ENCODE results near the gene PIGL.
"Not testable (repeated sequence)": the region's sequence is repeated elsewhere in the genome, so short reads cannot be mapped to it uniquely, and the experiment has no call there.

The PIGL gene

DNA sequence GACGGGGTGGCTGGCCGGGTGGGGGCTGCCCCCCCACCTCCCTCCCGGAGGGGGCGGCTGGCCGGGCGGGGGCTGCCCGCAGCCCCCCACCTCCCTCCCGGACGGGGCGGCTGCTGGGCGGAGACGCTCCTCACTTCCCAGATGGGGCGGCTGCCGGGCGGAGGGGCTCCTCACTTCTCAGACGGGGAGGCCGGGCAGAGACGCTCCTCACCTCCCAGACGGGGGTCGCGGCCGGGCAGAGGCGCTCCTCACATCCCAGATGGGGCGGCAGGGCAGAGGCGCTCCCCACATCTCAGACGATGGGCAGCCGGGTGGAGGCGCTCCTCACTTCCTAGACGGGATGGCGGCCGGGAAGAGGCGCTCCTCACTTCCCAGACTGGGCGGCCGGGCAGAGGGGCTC, 95.1 kb downstream of the PIGL start:
- not testable (repeated sequence) for DNase-seq (ENCODE audit: low read depth)

DNA sequence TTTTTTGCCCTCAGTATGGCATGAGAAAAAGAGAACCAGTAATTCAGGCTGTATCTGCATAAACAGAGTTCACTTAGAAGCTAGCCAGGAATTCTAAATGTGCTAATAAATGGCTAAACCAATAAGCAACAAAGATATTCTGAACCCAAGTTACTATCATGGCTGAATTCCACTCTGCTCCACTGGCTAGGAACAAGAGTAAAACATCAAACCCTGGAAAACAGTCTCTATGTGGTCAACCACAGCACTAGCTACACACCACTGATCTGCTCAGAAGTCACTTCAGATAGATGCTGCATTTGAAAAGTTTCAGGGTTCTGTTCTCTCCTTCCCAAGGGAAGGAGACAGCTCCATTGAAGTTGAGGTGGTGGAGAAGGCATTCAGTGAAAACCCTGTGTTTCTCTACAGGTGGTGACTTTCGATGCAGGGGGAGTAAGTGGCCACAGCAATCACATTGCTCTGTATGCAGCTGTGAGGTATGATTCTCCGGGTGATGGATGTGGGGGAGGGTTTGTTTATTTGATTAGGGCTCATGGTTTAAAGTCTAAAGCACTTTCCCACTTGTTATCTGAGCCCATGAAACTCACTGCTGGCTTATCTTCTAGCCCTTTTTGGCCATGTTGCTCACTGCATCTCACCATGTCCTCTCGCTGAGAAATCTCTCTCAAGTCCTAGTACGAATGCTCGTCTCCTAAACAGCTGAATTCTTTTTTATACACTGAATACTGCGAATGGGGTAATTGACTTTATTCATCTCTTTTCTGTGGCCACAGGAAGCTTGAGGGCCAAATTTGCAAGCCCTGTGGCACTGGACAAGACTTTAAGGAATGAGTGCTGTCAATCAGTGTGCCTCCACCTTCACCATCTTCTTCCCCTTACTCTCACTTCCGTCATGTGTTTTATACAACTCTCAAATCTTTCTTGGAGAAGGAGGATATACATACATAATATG, 96.4 kb downstream of the PIGL start:
- DNase-seq (ENCODE audit: low read depth) = no peak

DNA sequence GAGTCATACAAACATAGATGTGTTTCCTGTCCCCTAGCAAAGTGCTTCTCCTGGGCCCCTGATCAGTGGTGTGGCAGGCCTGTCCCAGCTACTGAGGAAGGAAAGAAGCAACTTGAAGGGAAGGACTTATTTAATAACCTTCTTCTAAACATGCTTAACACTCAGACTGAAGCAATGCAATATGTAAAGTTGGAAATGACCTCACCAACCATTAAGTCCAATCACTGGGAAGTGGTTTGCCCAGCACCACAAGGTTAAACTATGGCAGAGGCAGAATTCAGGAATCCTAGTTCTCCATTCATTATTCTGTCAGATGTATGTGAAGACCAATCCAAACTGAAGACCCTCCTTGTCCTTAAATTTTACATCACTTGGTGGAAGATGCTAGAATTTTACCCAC, 97.2 kb downstream of the PIGL start:
- DNase-seq (ENCODE audit: low read depth) = no peak

DNA sequence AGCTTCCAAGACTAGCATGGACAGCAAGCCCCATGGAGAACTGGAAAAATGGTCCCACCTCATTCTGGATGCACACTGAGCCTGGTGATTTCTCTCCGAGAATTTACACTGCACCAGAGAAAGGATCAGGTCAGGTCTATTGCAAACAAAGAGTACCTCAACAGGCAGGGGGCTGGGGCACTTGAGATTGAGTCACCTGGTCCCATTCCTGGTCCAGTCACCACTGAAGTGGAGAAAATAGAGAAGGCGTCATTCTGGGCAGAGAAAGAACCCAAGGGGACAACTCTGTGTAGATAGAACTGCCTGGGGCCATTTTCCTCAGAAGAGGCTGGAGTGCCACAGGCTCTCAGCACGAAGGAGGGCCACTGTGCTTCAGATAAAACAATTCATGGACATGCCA, 97.8 kb downstream of the PIGL start:
- no peak for DNase-seq (ENCODE audit: low read depth)

DNA sequence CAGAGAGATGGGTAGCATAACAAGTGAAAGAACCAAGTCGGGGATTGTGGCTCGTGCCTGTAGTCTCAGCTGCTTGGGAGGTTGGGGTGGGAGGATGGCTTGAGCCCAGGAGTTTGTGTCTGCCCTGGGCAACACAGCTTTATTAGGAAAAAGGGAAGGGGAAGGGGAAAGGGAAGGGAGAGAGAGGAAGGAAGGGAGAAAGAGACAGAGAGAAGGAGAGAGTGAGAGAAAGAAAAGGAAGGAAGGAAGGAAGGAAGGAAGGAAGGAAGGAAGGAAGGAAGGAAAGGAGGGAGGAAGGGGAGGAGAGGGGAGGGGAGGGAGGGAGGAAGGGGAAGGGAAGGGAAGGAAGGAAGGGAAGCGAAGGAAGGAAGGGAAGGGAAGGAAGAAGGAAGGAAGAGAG, 103.0 kb downstream of the PIGL start:
- DNase-seq (ENCODE audit: low read depth) = no peak

DNA sequence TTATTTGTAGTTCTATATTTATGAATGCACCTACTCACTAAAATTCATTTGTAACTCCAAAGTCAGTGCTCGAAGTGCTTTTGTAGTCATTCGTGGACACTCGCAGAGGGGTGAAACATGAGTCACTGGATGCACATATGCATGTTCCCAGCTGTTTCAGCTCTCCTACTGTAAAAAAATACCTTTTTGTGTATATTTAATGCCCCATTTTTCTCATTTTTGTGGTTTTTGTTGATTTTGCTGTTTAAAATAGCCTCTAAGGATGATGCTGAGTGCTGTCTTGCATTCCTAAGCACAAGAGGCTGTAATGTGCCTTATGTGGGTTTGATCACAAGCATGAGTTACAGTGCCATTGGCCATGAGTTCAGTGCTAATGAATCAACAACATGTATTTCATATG, 105.6 kb downstream of the PIGL start:
- peak; percentile 78 for DNase-seq (ENCODE audit: low read depth)

DNA sequence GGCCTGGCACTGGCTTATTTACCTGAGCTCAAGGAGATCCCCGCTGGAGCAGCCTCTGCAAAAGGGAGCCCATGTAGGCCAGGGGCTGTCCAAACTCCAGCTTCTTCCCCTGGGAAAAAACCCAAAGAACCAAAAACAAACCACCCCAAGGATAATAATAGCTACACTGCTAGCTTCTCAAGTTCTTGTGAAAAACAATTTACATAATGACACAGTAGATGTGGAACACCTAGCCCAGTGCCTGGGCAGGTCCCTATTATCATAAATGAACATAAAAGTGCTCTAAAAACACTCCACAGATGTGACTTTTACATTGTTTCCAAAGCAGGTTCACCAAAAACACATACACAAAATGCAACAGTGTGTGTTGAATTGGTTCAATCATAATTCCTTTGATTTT, 109.0 kb downstream of the PIGL start:
- DNase-seq (ENCODE audit: low read depth) = no peak

DNA sequence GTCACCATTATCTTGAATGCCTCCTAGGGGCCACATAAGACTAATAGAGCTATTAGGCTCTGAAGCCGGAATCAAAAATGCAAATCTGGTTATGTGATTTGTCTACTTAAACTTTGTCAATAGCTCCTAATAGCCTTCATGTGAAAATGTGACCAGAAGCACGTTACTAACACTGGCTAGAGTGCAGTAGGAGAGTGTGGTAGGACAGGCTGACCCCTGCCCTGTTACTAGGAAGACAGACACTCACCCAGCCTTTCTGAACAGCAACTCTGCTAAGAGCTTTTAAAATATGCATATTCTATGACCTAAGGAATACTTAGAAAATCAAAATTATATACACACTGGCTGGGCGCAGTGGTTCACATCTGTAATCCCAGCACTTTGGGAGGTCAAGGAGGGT, 110.0 kb downstream of the PIGL start:
- no peak for DNase-seq (ENCODE audit: low read depth)

DNA sequence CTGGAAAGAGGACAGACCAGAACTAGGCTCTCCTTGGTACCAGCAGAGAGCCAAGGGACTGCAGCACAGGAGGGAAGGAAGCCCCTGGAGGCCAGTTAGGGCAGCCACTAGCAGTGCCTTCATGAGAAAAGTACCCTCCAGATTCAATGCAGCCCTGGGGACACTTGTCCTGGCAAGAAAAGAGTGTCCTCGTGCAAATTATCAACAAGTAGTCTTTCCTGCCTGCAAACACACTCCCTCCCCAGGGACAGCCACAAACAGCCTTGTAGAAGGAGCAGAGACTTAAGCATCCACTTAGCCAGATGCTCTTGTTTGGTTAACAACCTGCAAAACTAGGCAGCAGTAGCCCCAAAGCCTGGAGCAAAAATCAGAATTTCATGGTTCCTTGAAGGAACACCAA, 112.0 kb downstream of the PIGL start:
- DNase-seq (ENCODE audit: low read depth) = no peak

DNA sequence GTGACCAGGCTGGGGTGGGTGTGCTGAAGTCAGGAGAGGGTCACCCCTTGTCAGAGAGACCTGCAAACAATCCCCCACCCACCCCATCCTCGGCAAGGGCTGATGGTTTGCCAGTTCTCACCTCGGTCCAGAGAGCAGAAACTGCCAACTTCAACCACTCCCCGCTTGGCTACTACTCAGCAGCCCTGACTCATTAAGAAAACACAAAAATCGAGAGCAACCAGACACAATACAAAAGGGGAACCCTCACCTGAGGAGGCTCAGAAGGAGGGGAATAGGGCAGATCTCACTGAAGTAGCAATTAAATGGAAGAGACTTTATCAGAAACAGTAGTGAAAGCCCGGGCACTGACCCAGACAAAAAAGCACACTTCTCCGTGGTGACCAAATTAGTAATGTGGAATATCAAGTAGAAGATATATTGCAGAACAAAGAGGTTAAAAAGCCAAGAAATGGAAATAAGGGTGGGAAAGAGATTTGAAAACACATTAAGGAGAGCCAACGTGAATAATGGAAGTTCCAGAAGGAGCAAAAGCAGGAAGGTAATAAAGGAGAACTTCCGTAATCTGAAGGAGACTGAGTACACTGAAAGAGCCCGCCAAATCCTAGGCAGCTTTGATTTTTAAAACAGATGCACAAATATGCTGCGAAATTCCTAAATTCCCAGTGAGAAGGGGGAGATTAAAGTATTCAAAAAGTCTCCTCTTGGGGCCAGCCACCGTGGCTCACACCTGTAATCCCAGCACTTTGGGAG, 112.7 kb downstream of the PIGL start:
- no peak for DNase-seq (ENCODE audit: low read depth)

DNA sequence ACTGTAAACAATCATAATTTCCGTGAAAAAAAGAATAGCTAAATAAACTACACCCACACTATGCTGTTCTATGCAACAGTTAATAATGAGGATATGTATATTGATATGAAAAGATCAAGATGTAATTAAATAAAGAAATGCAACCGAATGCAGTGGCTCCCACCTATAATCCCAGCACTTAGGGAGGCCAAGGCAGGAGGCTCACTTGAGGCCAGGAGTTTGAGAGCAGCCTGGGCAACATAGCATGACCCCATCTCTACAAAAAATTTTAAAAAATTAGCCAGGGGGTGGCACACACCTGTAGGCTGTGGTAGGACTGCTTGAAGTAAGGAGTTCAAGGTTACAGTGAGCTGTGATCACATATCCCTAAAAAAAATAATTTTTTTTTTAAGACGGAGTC, 121.4 kb downstream of the PIGL start:
- no peak for DNase-seq (ENCODE audit: low read depth)

DNA sequence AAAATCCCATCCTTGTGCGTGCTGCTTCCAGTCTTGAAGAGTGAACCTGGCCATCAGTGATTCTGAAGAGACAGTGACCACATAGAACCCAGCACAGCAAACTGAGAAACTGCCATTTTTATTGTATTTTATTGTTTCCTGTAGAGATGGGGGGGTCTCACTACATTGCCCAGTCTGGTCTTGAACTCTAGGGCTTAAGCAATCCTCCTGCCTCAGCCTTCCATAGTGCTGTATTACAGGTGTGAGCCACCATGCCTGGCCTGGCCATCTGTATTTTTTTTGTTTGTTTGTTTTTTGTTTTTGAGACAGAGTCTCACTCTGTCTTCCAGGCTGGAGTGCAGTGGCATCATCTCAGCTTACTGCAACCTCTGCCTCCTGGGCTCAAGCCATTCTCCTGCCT, 122.4 kb downstream of the PIGL start:
- DNase-seq (ENCODE audit: low read depth) = no peak

DNA sequence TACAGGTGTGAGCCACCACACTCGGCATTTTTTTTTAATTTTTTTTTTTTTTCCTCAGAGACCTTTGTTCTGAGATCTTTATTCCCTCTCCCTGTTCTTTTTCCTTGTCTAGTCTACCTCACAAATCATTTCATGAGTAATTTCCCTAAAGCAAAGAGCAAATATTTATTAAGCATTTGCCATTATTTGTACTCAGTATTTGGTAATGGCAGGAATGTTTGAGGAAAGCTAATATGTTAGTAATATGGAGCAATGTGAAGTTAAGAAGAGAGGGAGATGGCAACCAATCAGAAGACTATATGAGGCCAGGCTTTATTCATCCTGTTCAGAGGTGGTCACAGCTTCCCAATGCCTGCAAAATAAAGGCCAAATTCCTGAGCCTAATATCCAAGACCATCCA, 122.9 kb downstream of the PIGL start:
- no peak for DNase-seq (ENCODE audit: low read depth)

DNA sequence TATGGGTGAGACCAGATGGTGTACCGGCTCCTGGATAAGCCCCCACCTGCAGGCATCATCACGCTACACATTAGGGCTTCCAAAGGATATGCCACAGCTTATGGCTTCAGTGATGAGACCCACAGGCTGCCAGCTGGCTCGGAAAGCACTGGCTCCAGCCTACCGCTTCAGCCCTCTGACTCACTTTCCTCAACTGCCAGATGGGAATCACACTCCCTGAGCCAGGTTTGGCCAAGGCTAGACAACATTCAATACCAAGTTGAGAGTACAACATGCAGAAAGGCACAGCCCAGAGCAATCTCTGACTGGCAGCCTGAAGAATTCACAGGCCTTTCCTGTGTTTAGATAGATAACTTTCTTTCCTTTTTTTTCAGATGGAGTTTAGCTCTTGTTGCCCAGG, 126.0 kb downstream of the PIGL start:
- DNase-seq (ENCODE audit: low read depth) = no peak

DNA sequence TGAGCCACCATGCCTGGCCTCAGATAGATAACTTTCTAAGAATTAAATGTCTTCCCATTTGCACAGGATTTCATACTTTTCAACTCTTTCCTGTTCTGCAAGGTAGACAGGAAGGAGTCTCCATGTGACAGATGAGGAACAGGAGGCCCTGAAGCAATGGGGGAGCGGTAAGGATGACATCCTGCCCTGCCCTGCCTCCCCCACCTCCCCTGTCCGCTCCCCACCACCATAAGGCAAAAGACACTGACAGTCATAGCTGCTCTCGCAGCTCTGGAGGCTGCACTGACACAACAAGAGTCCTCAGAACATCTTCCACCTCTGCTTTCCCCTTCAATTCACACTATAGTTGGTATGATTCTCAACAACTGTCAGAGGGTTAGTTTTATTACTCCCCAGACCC, 126.6 kb downstream of the PIGL start:
- no peak for DNase-seq (ENCODE audit: low read depth)

DNA sequence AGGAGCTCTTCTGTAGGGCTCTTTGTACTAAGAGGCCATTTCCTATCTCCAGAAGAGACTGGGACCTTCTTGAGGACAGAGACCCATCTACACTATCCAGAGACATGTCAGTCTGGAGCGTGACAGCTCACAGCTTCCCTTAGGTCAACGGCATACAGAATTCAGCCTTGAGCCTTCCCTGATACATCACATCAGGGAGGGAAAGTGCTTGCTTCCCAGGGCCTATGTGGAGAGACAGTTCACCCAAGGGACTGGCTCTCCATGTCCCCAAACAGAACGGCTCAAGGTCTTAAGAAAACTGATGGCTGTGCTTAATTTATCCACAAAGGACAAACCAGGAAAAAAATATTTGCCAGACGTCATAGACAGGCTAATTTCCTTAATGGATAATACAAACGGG, 128.6 kb downstream of the PIGL start:
- no peak for DNase-seq (ENCODE audit: low read depth)

DNA sequence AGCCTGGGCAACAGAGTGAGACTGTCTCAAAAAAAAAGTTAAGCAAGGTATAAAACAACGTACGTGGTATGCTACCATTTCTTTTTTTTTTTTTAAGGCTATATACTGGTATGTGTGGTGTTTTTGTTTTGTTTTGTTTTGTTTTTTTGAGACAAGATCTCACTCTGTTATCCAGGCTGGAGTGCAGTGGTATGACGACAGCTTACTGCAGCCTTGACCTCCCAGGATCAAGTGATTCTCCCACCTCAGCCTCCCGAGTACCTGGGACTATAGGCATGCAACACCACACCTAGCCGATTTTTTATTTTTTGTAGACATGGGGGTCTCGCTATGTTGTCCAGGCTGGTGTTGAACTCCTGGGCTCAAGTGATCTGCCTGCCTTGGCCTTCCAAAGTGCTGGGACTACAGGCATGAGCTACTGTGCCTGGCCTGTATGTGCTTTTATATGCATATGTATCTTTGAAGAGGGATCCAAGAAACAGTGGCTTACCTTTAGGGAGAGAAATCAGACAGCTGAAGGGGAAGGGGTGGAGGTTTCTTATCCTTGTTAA, 129.8 kb downstream of the PIGL start:
- DNase-seq (ENCODE audit: low read depth) = no peak

DNA sequence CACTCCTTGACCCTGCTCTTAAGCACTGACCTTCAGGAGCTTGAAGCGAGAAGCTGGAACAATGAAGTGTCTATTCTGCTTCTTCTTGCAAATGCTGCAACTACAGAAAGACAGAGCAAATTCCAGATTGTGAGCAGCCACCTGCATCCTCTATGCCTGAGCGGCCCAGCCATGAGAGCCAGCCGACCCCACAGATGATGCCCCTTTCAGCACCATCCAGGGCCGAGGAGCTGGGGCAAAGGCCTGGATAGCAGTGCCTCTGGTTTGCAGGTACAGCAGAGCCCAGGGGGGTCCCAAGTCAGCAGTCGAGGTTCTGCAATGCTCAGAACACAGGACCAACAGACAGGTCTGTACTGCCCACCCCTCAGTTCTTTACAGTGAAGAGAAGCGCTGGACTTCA, 131.6 kb downstream of the PIGL start:
- no peak for DNase-seq (ENCODE audit: low read depth)

DNA sequence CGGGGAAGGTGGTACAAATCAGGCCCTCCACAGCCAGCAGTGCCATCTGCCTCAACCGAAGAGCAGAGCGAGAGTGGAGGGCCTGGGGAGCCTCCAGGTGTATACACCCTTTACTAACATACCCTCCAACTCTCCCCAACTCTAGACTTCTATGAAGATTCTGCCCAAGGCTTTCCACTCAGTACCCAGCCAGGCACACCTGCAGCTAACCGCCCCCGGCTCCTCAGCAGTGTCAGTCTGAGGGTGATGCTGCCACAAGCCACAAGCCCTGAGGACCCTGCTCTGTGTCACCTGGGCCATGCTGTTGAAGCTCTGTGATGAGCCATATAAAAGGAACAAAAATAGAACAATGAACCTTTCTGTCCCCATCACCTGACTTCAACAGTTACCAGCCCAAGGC, 132.4 kb downstream of the PIGL start:
- no peak for DNase-seq (ENCODE audit: low read depth)

DNA sequence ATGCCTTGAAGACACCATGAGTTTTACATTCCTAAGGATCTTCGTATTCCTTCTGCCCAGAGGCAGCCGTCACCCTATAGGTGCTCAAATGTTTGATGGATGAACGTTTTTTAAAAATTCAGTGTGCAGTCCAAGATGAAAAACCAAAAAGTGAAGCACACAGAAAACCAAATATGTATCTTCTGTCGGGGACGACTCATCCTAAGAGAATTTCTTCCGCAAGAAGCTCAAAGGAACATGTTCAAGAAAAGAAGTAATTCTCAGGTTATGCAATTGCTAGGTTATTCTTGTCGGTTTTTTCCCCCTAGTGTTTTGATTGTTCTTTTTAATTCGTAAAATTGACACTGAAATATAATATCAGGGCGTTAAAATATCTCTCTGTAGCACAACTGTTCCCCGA, 134.8 kb downstream of the PIGL start:
- no peak for DNase-seq (ENCODE audit: low read depth)

DNA sequence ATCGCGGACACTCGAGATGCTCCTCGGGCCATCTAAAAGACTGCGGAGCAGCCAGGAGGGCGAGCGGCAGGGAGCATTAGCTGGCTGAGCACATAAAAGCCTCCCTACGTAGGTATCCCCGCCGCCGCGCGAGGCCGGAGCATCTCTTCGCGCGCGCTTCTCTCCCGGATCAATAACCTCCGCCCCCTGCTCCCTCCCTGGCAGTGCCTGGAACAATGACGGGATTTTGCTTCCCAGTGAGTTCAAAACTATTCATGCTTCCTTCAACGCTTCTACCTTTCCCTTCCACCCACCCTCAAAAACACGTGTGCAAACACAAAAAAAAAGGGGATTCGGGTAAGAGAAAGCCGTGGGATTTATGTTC, 135.3 kb downstream of the PIGL start:
- DNase-seq (ENCODE audit: low read depth) = no peak

DNA sequence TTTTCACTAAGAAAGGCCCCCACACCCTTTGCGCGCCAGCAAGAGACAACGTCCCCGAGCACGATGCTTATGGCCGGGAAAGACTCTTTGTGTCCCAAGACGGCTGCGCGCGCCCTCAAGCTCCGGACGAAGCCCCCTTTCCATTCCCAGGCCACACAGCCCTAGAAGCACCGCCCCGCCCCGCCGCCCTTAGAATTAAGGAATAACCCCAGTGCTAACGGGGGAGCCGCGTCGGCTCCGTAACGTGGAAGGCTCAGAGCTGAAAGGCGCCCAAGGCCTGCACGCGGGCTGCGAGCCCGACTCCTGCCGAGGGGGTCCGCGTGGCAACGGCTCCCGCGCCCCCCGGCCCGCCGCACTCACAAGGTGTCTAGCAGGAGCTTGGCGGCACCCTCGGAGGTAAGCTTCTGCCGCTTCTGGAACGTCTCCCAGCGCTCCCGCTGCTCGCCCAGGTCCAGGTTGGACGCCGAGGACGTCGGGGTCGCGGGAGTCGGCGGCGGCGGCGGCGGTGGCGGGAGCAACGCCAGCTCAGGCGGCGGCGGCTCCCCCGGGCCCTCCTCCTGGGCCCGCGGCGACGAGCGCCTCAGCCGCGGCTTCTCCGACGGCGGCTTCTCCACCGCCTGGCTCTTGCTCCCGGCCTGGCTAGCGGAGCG, 135.8 kb downstream of the PIGL start:
- no peak for DNase-seq (ENCODE audit: low read depth)

All from non-pigmented ciliary epithelial cell (primary cell).